K562 (cell line): ENCODE data around the gene TREH.

Source experiments
- BACH1 ChIP-seq: fragments of 200-800 bp; sonication (Bioruptor generic); IDR thresholded peaks from 2 replicates; pipeline ENCODE4 v1.6.1; 2016; ENCODE audit warnings: missing genetic modification characterization, missing compliant biosample characterization
- ELK1 ChIP-seq: sonication (generic); formaldehyde crosslinking; IDR thresholded peaks from 2 replicates; pipeline ENCODE4 v1.8.1; 2022; ENCODE audit warnings: missing genetic modification reagents
- GABPA ChIP-seq: fragments of 200-800 bp; sonication (Bioruptor generic); conservative IDR thresholded peaks from 2 replicates; pipeline ENCODE4 v1.6.1; 2016; ENCODE audit warnings: low read depth, missing genetic modification characterization, missing compliant biosample characterization
- HDAC3 ChIP-seq: fragments of 450-650 bp; IDR thresholded peaks from 2 replicates; pipeline ENCODE4 v1.6.1; 2018; ENCODE audit warnings: borderline replicate concordance, mild to moderate bottlenecking, moderate library complexity; ENCODE audit not compliant: partially characterized antibody
- MTA2 ChIP-seq: fragments of 450-650 bp; IDR thresholded peaks from 2 replicates; pipeline ENCODE4 v1.6.1; 2016; ENCODE audit warnings: low read depth
- PHF21A ChIP-seq: fragments of 450-650 bp; IDR thresholded peaks from 2 replicates; pipeline ENCODE4 v1.6.1; 2017; ENCODE audit warnings: low read depth, borderline replicate concordance
- POLR2A ChIP-seq: fragments of 450-650 bp; conservative IDR thresholded peaks from 2 replicates; pipeline ENCODE4 v1.6.1; 2016
- POLR2H ChIP-seq: IDR thresholded peaks from 2 replicates; pipeline ENCODE4 v1.6.1; 2016; ENCODE audit warnings: missing genetic modification characterization, low read depth, mild to moderate bottlenecking, control low read depth, missing compliant biosample characterization, moderate library complexity
- RBM25 ChIP-seq: fragments of 200-400 bp; formaldehyde crosslinking; IDR thresholded peaks from 2 replicates; pipeline ENCODE4 v1.6.1; 2018; ENCODE audit warnings: low read length, low read depth, moderate library complexity; ENCODE audit not compliant: severe bottlenecking

GRCh38 chr11:118625976-118626375 lies 53.5 kb downstream of the TREH start:
- TF ChIP-seq POLR2A (no peak), GABPA (no peak), MTA2 (no peak), ELK1 (CRISPR knock-in tag) (no peak), RBM25 (no peak), PHF21A (no peak), BACH1 (tag) (no peak), HDAC3 (no peak), POLR2H (tag) (no peak)
